NCI-H1417 (cell line): Measurements from ENCODE around the gene ANKRD13A.
A peak's percentile ranks its signal among the peaks of the same experiment; 100 is the strongest.
"Not testable (repeated sequence)": the region's sequence is repeated elsewhere in the genome, so short reads cannot be mapped to it uniquely, and the experiment has no call there.

Experiments used
- DNase-seq, 3 experiments: peaks; one replicate each; lab custom pipeline; 2025; lab: John Stamatoyannopoulos, UW

The ANKRD13A gene

DNA sequence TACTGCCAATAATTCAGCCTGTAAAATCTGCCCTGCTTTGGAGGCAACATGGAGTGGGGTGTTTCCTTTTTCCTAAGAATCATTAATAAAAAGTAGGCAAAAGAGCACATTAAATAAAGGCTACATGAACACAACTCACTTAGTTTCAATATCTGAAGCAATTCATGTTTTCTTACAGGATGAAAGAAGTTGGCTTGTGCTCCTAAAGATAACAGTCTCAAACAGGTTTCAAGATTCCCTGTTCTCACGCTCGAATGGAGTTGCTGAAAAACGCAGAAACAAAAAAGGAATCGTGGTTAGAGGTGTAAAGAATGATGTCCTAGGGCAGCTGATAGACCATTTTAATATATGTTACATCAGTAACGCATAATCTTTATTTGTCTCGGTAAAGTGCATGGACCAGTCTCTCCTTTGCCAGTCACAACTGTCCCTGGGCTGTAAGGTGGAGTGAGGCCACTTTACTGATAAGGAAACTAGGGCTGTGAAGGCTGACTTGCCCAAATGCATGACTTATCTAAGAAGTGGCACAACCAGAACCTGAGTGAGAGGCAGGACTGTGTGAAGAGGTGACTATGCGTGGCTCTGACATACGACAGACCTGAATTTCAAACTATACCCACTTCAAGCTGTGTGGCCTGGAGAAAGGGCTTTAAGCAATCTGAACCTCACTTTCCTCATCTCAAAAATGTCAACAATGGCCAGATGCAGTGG, 15.6 kb upstream of the ANKRD13A start:
- no peak for DNase-seq

DNA sequence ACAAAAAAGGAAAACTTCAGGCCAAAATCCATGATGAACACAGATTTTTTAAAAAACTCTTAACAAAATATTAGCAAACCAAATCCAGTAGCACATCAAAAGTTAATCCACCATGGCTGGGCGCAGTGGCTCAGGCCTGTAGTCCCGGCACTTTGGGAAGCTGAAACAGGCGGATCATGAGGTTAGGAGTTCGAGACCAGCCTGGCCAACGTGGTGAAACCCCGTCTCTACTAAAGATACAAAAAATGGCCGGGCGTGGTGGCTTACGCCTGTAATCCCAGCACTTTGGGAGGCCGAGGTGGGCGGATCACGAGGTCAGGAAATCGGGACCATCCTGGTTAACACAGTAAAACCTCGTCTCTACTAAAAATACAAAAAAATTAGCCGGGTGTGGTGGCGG, 13.0 kb upstream of the ANKRD13A start:
- DNase-seq = not testable (repeated sequence)

DNA sequence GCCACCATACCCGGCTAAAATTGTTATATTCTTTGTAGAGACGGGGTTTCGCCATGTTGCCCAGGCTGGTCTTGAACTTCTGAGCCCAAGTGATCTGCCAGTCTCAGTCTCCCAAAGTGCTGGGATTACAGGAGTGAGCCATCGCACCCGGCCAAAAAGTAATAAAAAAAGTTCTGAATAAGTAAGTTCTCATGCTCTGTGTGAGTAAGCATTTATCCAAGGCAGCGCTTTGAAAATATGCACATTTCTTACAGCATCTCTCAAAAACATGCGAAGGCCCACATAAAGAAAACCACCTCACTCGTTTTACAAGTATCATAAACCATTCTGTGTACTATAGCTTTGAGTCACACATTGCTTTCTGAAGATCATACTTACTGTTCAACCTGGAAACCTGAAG, 11.6 kb upstream of the ANKRD13A start:
- DNase-seq = no peak

DNA sequence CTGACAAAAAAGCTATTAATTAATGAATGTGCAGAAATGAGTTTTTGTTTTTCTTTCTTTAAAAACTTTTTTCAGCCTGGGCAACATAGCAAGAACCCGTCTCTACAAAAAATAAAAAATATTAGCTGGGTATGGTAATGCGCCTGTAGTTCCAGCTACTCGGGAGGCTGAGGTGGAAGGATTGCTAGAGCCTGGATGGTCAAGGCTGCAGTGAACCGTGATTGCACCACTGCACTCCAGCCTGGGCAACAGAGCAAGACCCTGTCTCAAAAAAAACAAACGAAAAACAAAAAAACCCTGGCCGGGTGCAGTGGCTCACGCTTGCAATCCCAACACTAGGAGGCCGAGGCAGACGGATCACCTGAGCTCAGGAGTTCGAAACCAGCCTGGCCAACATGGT, 11.0 kb upstream of the ANKRD13A start:
- DNase-seq = no peak

DNA sequence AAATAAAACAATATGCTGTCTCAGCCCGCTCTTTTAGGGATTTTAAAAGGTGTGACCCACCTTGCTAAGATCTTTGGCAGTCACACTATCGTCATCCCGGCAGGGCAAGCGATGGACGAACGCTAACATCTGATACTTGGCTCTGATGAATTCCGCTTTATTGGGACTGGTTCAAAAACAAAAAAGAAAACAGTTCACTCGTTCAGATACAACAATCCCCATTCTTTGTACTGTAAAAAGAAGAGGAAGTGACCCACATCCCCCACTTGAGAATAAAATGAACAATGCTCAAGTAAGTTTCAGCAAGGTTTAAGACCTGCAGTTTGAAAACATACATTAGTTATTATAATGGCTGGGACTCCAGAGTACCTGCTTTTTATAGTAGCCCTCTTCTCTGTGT, 10.3 kb upstream of the ANKRD13A start:
- DNase-seq = no peak

DNA sequence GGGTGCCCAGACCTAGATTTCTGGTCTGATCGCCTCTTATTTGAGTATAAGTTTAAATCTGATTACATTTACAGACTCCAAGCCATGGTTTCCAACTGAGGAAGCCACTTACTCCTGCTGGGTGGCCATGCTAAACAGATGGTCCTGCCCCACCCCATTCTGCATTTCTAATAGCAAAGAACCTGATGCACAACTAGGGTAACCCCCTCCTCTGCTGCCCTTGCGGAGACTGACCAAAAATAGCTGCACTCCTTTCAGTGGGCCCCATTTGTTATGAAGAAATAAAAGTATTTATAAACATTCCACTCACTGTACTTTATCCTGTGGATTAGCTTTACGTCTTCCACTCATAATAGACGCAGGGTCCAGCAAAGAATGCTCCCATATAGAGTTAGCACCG, 9.8 kb upstream of the ANKRD13A start:
- DNase-seq = no peak

DNA sequence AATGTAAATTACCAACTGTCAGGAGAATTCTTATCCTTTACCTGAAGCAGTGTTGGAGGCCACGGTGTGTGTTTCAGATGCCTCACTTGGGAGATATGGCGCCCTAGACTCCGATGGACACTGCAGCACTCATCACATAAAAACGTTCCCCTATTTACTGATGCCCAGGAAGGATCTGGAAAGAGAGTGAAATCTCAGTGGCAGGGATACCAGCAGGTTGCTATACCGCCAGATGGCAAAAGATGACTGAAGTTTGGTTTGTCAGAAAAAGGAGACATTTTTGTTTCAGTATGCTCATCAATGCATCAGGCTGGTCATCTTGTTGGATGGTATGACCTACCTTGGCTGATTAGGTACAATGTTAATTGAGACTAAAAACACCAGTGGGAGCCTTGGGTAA, 7.6 kb upstream of the ANKRD13A start:
- no peak for DNase-seq

DNA sequence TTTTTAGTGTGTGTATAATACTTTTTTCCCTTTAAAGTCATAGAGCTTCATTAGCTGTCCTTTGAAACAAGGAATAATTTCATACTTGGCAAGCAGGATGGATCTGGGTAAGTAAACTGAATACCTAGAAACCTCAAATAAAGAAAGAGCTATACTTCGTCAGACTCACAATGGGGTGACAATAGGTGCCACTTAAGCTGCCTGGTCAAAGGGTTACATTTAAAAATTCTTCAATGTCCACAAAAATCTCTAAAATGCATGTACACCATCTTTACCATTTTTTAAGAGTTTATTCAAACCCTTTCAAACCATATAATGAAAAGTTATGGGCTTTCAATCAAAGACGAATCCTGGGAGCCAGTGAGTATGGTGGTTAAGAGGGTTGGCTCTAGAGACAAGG, 6.1 kb upstream of the ANKRD13A start:
- no peak for DNase-seq

DNA sequence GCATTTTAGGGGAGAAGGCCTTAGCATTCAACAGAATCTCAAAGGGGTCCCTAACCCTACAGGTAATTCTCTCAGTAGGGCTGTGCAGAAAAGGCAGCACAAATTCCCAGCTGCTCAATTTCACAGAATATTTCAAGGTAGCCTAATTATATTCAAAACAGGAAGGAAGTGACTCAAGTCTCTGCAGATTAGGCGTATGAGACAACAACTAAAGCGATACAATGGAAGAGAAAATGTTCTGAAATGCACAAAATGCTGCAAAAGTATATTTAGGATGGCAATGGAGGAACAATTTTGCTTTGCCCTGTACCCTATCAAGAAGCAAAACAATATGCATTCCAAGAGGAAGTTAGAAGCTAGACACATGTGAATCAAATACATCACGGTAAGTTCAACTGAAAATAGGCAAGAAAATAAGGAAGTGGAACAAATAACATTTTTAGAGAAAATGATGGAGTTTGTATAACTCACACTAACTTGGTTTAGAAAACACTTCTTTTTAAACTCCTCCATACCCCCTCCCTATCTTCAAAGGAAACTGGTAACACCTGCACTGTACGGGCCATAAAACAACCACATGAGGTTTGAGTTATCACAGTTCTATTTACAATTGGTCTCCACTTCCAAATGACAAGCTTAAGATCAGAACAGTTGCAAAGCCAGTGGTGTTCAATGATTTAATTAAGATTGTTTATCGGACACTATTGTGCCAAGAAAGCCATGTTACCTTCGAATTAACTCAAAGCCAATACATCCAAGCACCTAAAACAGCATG, 4.6 kb upstream of the ANKRD13A start:
- peak in 1 of 3 experiments; percentile 23 for DNase-seq

DNA sequence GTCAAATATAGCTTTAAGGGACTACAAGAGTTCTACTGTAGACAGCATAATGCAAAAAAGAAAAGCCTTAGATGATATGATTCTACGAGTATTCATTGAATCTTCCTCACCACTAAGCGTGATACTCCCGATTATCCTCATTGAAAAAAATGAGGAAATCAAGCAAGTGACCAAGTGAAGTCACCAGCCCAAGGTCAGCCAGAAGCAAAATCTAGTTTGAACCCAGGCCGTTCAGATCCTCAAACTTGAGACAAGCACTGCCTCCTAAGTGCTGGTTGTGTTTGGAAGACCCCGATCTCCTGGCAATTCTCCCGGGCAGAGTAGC, 3.9 kb upstream of the ANKRD13A start:
- DNase-seq = no peak

DNA sequence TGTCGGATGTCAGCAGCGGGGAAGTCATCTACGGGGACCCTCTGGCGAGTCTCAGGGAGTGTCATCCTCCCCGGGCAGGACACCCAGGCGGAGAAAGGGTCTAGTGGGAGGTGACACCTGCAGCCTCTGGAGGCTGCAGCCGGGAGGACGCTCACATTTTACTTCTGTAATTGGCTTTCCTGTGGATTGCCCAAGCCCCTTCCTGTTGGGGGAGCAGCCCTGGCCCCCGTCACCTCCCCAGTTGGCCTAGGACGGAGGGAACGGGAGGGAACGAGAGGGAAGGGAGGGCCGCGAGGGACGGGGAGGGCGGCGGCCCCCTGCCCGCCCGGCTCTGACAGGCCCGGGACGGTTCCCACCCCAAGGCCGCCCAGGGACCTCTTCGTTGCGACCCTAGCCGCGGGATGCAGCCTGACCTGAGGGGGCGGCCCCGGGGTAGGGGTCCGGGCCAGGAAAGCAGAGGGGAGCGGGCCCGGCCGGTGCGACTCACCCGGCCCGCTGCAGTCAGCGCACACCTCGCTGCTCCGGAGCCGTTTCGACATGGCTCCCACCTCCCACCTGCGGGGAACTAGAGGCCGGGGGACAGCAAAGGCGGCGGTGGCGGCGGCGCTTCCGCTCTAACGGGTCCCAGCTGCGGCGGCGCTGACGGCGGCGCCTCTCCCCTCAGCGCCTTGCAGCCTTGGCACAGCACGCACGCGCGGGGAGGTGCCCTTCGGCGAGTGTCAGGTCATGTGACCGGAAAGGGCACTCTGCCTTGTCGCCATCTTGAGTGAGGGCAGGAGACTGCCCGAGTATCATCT, 3.3 kb upstream of the ANKRD13A start, which contains the start of gene GIT2:
TSS of gene GIT2 (minus strand) at position 683 of the 797 bp plus-strand sequence. CDS start at position 539, 144 bp downstream.
- DNase-seq = peak; percentile 94 to 97 (median 95)

DNA sequence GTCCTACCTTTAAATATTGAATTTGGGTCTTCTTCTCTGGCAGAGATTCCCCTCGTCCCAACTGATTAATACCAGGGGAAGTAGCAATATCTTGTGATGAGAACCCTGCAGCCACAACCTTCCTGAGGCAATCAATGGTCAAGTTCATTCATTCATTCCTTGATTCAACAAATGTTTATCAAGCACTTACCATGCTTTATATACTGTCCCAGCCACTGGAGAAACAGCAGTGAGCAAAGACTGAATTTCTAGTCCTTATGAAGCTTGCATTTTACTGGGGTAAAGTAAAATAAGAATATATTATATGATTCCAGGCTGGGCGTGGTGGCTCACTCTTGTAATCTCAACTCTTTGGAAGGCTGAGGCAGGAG, 2.8 kb upstream of the ANKRD13A start:
- DNase-seq = no peak

DNA sequence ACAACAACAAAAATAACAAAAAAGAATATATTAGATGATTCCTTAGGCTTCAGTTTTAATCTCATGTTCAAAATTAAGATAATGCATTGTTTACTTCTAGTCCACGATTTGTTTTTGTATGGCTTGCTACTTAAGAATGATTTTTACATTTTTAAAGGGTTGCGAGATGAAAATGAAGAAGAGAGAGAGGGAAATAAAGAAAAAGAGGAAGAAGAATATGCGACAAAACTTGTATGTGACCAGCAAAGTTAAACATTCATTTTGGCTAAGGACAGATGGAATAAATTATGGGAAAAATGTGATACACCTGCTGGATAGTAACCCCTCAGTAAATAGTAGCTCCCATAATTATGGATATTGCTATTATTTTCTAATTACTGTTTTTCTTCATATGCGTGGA, 1.8 kb upstream of the ANKRD13A start:
- DNase-seq = no peak

DNA sequence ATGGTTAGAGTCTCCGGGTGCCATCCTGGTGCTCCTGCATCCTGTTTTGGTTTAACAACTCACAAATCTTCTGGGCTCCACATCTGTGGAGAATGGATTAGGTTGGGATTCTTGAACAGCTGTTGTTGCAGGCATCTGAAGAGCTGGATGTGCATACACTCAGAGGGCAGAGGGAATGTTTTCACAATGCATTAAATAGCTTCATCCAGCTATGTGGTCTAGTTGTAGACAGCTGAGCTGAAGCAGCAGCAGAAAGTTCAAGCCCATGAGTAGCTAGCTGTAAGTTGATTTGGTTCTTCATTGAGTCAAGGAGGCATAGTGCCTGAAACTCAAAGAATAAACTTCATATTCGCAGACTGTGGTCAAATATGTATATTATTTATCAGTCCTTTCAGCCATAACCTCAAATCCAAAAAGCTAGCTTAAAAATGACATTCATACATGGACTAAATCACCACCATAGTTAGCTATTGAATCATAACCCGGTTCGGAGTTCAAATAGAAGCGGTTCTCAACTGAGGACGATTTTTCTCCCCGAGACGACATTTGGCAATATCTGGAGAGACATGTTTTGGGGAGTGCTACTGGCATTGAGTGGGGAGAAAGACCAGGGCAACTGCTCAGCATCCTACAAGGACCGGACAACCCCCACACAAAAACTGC, 858 bp upstream of the ANKRD13A start:
- DNase-seq = peak in 1 of 3 experiments; percentile 39

DNA sequence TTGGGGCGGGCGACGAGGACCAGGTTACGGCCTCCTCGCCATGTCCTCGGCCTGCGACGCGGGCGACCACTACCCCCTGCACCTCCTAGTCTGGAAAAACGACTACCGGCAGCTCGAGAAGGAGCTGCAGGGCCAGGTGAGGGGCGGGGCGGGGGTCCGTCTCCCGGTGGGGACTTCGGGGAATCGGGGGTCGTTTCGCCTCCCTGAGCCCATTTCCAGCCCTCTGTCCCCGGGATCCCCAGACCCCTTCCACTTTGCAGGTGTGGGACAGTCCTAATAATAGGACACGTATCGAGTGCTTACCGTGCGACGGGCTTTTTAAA, 380 bp downstream of the ANKRD13A start:
- no peak for DNase-seq

DNA sequence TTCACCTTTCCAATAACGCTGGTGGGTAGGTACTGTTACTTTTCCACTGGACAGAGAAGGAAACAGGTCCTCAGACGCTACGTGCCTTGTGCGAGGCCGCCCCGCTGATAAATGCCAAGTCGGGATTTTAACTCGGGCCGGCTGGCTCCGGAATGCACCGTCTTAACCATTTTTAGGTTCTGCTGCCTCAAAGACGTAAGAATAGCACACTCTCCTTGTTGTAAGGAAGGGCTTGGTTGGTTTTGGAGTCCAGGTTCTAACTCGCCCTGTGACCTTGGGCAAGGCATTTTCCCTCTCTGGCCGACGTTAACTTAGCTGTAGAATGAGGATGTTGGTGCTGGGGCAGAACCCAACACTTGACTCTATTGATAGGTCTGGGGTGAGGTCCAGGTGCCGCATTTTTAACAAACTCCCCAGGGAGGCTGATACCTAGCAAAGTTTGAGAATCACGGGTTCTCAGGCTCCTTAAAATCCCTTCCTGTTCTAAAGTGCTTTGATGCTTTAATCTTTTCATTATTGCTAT, 814 bp downstream of the ANKRD13A start:
- DNase-seq = peak in 2 of 3 experiments; percentile 40 to 45

DNA sequence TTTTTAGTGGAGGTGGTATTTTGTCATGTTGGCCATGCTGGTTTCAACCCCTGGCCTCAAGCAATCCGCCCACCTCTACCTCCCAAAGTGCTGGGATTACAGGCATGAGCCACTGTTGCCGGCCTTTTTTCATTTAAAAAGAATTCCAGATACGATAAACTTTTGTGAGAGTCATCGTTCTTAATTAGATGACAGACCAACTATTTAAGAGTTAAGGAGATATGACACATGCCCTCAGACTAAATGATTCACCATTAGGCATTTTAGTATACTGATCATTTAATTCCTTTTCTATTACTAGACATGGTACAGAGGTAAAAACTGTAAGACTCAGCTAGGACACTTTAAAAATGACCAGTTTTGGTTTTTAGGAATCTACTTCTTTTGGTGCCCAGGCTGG, 2.4 kb downstream of the ANKRD13A start:
- DNase-seq = no peak

DNA sequence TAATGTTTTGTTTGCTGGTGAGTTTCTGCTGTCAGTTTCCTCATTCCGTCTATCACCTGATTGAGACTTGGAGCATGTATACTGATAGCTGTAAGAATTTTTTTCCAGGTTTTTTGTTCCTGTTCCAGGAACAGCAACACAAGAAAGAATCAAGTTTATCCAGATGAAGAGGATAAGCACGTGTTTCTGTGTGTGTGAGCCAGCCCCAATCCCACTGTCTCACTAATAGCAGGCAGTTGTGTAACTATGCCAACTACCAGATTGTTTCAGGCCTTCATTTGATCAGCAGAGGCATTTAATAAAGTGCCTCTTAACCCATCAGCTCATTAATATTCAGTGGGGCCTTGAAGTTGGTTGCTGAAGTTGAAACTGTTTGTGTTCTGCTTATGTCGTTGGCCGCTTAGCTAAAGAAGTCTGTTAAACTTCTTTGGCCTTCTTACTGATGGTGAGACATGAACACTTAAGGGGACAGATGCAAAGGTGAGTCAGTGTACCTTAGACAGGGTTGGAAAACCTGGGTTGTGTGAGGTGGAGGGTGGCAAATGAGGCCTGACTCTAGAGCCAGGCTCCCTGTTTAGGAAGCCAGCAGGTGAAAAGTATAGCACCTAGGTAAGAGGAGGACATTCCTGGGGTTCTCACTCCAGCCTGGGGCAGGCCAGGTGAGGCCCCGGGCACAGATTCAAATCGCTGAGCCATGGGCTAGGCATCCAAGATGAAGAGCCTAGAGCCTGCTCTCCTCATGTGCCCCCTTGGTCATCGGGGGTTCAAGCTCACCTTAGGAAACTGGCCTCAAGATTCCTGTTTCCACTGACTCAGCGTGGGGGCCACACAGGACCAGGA, 3.7 kb downstream of the ANKRD13A start:
- DNase-seq = no peak

DNA sequence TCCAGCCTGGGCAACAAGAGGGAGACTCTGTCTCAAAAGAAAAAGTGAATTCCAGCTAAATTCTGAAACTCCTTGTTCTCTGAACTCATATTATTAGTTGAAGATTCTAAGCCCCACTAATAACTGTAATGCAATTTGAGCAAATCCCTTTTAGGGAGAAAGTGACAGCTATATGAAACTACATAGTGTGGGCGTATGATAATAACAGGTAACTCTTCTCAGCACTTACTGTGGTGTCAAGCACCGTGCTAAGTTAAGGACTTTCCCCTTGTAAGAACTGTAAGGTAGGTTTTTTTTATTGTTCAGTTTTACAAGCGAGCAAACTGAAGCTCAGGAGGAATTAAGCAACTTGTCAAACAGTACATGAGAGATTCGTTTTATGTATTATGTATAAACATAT, 5.4 kb downstream of the ANKRD13A start:
- no peak for DNase-seq

DNA sequence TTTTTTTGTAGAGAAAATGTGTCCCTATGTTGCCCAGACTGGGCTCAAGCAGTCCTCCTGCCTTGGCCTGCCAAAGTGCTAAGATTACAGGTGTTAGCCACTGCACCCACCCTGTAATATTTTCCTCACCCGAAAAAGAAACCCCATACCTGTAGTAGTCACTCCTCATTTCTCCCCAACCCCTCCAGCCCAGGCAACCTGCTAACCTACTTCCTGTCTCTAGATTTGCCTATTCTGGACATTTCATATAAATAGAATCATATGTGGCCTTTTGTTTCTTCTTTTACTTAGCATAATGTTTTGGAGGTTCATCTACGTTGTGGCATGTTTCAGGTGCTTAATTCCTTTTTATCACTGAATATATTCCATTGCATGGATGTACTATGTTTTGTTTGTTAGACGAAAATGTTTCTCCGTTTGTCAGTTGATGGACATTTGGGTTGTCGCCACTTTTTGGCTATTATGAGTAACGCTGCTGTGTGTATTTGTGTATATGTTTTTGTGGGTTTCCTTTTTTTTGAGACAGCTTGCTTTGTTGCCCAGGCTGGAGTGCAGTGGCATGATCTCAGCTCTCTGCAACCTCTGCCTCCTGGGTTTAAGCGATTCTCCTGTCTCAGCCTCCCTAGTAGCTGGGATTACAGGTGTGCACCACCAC, 6.2 kb downstream of the ANKRD13A start:
- no peak for DNase-seq

DNA sequence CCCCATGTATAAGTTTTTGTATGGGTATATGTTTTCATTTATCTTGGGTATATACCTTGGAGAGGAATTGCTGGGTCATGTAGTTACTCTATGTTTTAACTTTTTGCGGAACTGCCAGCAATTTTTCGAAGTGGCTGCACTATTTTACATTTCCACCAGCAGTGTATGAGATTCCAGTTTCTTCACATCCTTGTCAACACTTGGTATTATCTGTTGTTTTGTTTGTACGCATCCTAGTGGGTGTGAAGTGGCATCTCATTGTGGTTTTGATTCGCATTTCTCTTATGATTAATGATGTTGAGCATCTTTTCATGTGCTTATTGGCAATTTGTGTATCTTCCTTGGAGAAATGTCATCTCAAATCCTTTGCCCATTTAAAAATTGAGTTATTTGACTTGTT, 6.9 kb downstream of the ANKRD13A start:
- no peak for DNase-seq
